SK-N-DZ (cell line): ENCODE measurements around the gene THSD8.

ENCODE experiments used
- DNase-seq: peaks from one replicate; pipeline ENCODE4 v3.0.0-alpha.2; 2015; ENCODE audit warnings: low spot score

THSD8 gene

GRCh38 chr19:12779162-12779993, 22.5 kb upstream of the THSD8 start:
- DNase-seq, result no peak

DNA sequence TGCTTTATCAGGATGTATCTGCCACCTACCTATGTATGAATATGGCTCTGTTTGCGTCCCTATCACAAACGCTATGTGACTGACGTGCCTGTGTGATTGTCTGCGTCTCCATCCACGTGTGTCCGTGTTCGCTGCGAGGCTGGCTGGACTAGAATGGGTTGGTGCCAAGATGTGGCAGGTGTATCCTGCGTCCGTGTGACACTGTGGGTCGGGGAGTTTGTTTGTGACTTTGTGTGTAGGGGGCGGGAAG, 19.8 kb upstream of the THSD8 start:
- DNase-seq, result no peak

- DNase-seq, result peak; percentile 86
Observed at GRCh38 chr19:12782424-12783290, 19.2 kb upstream of the THSD8 start.

GRCh38 chr19:12783291-12783848, 18.5 kb upstream of the THSD8 start:
- DNase-seq, result no peak

GRCh38 chr19:12783849-12784393, 17.9 kb upstream of the THSD8 start:
- no peak for DNase-seq

GRCh38 chr19:12784394-12784870, 17.4 kb upstream of the THSD8 start:
- DNase-seq, result no peak

DNA sequence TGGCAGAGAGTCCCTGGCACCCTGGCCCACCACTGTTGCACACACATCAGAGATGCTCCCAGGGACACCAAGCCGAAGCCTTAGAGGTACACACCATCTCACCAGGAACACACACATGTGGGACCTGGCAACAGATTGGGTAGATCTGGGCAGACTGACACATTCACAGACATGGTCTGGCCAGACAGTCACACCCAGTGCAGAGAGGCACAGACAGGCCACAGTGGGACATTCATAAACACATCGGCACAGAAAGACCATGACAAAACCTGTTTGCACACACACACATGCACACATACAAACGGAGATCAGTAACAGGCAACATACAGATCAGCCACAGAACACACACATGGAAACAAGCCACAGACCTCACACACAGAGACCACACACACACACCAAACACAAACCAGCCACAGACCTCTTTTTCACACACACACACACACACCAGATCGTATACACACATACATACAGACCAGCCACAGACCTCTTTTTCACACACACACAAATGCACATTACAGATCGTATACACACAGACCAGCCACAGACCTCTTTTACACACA, 16.9 kb upstream of the THSD8 start:
- DNase-seq, result no peak

GRCh38 chr19:12785431-12786031, 16.3 kb upstream of the THSD8 start:
- DNase-seq, result no peak

- DNase-seq, result no peak
Observed at GRCh38 chr19:12786141-12786870, 15.6 kb upstream of the THSD8 start.

DNA sequence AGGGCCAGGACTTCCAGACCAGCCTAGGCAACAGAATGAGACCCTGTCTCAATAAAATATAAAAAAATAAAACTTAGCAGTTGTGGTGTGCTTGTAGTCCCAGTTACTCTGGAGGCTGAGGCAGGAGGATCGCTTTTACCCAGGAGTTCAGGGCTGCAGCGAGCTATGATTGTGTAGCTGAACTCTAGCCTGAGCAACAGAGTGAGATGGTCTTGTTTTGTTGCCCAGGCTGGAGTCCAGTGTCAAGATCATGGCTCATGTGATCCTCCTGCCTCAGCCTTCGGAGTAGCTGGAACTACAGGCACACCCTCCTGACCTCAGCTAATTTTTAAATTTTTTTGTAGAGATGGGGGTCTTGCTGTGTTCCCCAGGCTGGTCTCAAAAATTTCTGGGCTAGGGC, 14.9 kb upstream of the THSD8 start:
- DNase-seq, result no peak

DNA sequence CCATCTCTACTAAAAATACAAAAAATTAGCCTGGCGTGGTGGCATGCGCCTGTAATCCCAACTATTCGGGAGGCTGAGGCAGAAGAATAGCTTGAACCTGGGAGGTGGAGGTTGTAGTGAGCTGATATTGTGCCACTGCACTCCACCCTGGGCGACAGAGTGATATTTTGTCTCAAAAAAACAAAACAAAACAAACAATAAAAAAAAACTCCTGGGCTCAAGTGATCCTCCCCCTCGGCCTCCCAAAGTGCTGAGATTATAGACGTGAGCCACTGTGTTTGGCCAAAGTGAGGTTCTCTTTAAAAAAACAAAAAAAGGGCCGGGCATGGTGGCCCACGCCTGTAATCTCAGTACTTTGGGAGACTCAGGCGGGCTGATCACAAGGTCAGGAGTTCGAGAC, 14.4 kb upstream of the THSD8 start:
- no peak for DNase-seq

DNA sequence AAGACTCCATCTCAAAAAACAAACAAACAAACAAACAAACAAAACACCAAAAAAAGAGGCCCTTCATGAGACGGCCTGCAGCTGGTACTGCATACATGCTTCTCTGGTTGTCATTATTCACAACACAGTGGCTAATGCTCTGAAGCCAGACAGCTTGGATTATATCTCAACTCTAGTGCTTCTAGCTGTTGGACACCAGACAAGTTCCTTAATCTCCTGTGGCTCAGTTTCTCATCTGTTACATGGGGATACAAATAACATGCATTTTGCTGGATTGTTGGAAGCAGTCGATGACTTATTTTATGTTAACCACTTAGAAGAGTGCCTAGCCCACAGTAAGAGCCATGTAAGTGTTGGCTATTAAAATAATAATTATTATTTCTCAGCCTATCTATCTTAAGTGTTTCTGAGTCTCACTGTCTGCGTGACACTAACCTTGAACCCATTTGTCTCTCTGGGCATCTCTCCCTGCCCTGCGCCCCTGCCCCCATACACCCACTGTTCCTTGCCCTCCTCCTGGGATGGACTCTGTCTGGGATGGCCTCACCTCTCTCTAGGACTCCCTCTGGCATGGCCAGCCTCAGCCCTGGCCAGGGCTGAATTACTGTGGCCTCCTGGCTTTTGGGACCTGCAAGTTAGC, 13.7 kb upstream of the THSD8 start:
- DNase-seq, result no peak

DNA sequence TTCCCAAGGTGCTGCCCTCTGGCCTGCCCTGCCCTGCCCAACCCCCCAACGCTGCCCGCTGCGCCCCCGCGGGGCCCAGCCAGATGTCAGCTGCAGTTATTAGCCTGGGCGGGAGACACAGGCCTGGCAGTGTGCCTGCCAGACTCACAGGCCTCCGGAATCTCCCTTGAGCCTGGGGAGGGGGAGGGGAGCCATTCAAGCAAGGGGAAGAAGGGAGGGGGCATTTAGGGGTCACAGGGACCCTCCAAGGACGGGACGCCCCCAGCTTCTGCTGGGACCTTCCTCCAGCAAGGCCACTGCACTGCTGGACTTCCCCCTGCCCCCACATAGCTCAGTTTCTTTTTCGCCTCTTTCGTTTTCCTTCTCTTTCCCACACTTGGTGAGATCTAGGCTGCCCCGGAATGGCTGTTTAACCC, 13.2 kb upstream of the THSD8 start:
- DNase-seq, result no peak

DNA sequence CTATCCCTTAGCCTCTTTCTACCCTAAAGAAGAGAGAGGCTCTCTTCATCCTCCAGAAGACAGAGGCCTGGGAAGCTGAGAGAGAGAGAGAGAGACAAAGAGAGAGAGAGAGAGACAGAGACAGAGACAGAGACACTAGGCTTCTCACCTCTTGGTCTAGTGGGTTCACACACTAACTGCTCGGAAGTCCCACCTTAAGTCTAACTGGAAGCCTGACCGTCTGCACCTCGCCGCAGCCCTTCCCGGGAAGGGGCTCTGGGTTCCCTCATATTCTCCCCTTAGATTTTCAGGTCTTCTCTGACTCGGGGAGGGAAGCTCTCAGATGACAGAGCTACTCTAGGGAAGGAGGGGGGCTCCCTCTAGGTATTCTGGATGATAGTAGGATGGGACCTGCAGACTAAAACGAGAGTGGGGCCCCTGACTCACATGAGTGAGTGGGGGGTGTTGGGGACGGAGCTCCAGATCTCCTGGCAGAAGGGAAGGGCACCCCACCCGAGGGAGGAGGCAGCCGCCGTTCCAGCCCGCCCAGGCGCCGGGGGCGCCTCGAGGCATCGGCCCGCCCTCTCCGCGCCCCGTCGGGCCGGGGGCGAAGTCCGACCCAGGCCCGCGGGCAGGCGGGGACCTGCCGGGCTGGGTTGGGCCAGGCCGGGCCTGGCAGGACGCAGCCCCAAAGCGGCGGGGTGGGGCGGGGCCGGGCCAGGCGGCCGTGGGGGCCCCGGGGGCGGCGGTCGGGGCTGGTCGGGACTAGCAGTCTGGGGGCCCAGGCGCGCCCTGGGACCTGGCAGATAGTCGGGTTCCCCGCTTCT, 12.6 kb upstream of the THSD8 start:
- DNase-seq, result no peak

GRCh38 chr19:12789904-12790619, 11.8 kb upstream of the THSD8 start:
- DNase-seq, result peak; percentile 94

- DNase-seq, result no peak
Observed at GRCh38 chr19:12790628-12791344, 11.1 kb upstream of the THSD8 start.

DNA sequence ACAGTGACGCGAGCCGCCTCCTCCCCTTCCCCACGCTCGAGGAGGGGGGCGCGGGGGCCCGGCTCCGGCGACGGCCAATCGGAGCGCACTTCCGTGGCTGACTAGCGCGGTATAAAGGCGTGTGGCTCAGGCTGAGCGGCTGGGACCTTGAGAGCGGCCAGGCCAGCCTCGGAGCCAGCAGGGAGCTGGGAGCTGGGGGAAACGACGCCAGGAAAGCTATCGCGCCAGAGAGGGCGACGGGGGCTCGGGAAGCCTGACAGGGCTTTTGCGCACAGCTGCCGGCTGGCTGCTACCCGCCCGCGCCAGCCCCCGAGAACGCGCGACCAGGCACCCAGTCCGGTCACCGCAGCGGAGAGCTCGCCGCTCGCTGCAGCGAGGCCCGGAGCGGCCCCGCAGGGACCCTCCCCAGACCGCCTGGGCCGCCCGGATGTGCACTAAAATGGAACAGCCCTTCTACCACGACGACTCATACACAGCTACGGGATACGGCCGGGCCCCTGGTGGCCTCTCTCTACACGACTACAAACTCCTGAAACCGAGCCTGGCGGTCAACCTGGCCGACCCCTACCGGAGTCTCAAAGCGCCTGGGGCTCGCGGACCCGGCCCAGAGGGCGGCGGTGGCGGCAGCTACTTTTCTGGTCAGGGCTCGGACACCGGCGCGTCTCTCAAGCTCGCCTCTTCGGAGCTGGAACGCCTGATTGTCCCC, 10.4 kb upstream of the THSD8 start, which contains the start of gene JUNB:
Gene JUNB (plus strand): TSS at position 142 of the 706 bp plus-strand sequence. CDS start 286 bp downstream, at position 428.
- peak; percentile 91 for DNase-seq
